HepG2 (cell line): Measurements from ENCODE around the gene B4GALT3. TPM values are rescaled to one million over a fixed set of nuclear protein-coding genes. Genes with fewer than 3 reads are reported as not detected.
A peak's percentile ranks its signal among the peaks of the same experiment; 100 is the strongest.

ENCODE experiments used
- ARNT2 ChIP-seq: sonication (generic); formaldehyde crosslinking; IDR thresholded peaks from 2 replicates; pipeline ENCODE4 v1.8.0; 2022; ENCODE audit warnings: mild to moderate bottlenecking, low read depth, missing genetic modification reagents, moderate library complexity
- ATF7-NPFF ChIP-seq: sonication (generic); formaldehyde crosslinking; IDR thresholded peaks from 2 replicates; pipeline ENCODE4 v1.8.1; 2023; ENCODE audit warnings: mild to moderate bottlenecking, low read depth, missing genetic modification reagents, moderate library complexity
- BCL6 ChIP-seq: IDR thresholded peaks from 2 replicates; pipeline ENCODE4 v1.6.1; 2016; ENCODE audit warnings: missing genetic modification reagents, missing compliant biosample characterization
- FOXK1 ChIP-seq: sonication (generic); formaldehyde crosslinking; IDR thresholded peaks from 2 replicates; pipeline ENCODE4 v1.4.0; 2020; ENCODE audit warnings: low read depth, missing genetic modification reagents, borderline replicate concordance
- GPN1 ChIP-seq: sonication (generic); formaldehyde crosslinking; IDR thresholded peaks from 2 replicates; pipeline ENCODE4 v1.5.1; 2020; ENCODE audit warnings: missing genetic modification reagents, borderline replicate concordance
- HMGXB3 ChIP-seq: sonication (generic); formaldehyde crosslinking; IDR thresholded peaks from 2 replicates; pipeline ENCODE4 v1.4.0; 2020; ENCODE audit warnings: missing genetic modification reagents, borderline replicate concordance
- IRX3 ChIP-seq: sonication (generic); formaldehyde crosslinking; IDR thresholded peaks from 2 replicates; pipeline ENCODE4 v1.8.1; 2023; ENCODE audit warnings: mild to moderate bottlenecking, low read depth, missing genetic modification reagents, borderline replicate concordance
- MED13 ChIP-seq: sonication (generic); formaldehyde crosslinking; IDR thresholded peaks from 2 replicates; pipeline ENCODE4 v1.5.0; 2020; ENCODE audit warnings: missing genetic modification reagents
- POLR2G ChIP-seq: fragments of 200-400 bp; formaldehyde crosslinking; IDR thresholded peaks from 2 replicates; pipeline ENCODE4 v1.6.1; 2018; ENCODE audit warnings: mild to moderate bottlenecking, low read depth, low read length, moderate library complexity
- REXO4 ChIP-seq: sonication (generic); formaldehyde crosslinking; IDR thresholded peaks from 2 replicates; pipeline ENCODE4 v1.8.0; 2022; ENCODE audit warnings: missing genetic modification reagents, mild to moderate bottlenecking, borderline replicate concordance
- RXRB ChIP-seq: IDR thresholded peaks from 2 replicates; pipeline ENCODE4 v1.6.1; 2016; ENCODE audit warnings: borderline replicate concordance, missing genetic modification reagents, missing compliant biosample characterization
- ZNF382 ChIP-seq: sonication (generic); formaldehyde crosslinking; IDR thresholded peaks from 2 replicates; pipeline ENCODE4 v1.5.0; 2020; ENCODE audit warnings: missing genetic modification reagents, mild to moderate bottlenecking, borderline replicate concordance
- ZNF430 ChIP-seq: sonication (generic); formaldehyde crosslinking; IDR thresholded peaks from 2 replicates; pipeline ENCODE4 v1.9.0; 2021; ENCODE audit warnings: mild to moderate bottlenecking, missing genetic modification reagents
- ZNF552 ChIP-seq: sonication (generic); formaldehyde crosslinking; IDR thresholded peaks from 2 replicates; pipeline ENCODE4 v1.9.0; 2022; ENCODE audit warnings: missing genetic modification reagents, mild to moderate bottlenecking, borderline replicate concordance
- ZNF720 ChIP-seq: sonication (generic); formaldehyde crosslinking; IDR thresholded peaks from 2 replicates; pipeline ENCODE4 v1.4.0; 2020; ENCODE audit warnings: missing genetic modification reagents
- ZNF75D ChIP-seq: sonication (generic); formaldehyde crosslinking; IDR thresholded peaks from 2 replicates; pipeline ENCODE4 v1.8.1; 2023; ENCODE audit warnings: missing genetic modification reagents, mild to moderate bottlenecking, borderline replicate concordance
- polyA plus RNA-seq, 8 experiments: library from polyadenylated mRNA; depleted of rRNA in 3 of 8; stranded (reverse) in 7 of 8; unstranded in 1 of 8; fragments of >200 nt; fragmentation: Illumina TruSeq in 4 of 8; extraction: Trizol in 4 of 8; gene quantifications; 2 replicates each; pipeline versions ENCODE4 v1.2.1 to v1.2.3, GENCODE V29; 2011 to 2016; ENCODE audit warnings: low read depth in 4 of 8, missing spikeins in 1 of 8, mixed read lengths in 1 of 8; ENCODE audit not compliant: insufficient read depth in 1 of 8
- total RNA-seq, 5 experiments: library from RNA; depleted of rRNA; stranded (reverse); fragments of >200 nt; fragmentation: Illumina TruSeq; extraction: Trizol; gene quantifications; 2 replicates each; pipeline ENCODE4 v1.2.3, GENCODE V29; 2016; ENCODE audit warnings: low read depth in 1 of 5
- TF ChIP-seq, protein P1 (sequence below): sonication (generic); formaldehyde crosslinking; IDR thresholded peaks from 2 replicates; pipeline ENCODE4 v1.4.0; 2020; ENCODE audit warnings: missing genetic modification reagents
- TF ChIP-seq, protein P2 (sequence below): sonication (generic); formaldehyde crosslinking; IDR thresholded peaks from 2 replicates; pipeline ENCODE4 v1.8.1; 2023; ENCODE audit warnings: mild to moderate bottlenecking, missing genetic modification reagents
- TF ChIP-seq, protein P3 (sequence below): IDR thresholded peaks from 2 replicates; pipeline ENCODE4 v1.6.1; 2012; ENCODE audit warnings: inconsistent platforms
- TF ChIP-seq, protein P4 (sequence below): sonication (generic); formaldehyde crosslinking; IDR thresholded peaks from 2 replicates; pipeline ENCODE4 v1.9.0; 2021; ENCODE audit warnings: missing genetic modification reagents, borderline replicate concordance

The B4GALT3 gene
- total and polyA plus RNA-seq, 2 of the 13 experiments (the other 11 are each of a cell fraction or from before 2014, with no cell fraction given): 35.6 to 40.4 TPM

DNA sequence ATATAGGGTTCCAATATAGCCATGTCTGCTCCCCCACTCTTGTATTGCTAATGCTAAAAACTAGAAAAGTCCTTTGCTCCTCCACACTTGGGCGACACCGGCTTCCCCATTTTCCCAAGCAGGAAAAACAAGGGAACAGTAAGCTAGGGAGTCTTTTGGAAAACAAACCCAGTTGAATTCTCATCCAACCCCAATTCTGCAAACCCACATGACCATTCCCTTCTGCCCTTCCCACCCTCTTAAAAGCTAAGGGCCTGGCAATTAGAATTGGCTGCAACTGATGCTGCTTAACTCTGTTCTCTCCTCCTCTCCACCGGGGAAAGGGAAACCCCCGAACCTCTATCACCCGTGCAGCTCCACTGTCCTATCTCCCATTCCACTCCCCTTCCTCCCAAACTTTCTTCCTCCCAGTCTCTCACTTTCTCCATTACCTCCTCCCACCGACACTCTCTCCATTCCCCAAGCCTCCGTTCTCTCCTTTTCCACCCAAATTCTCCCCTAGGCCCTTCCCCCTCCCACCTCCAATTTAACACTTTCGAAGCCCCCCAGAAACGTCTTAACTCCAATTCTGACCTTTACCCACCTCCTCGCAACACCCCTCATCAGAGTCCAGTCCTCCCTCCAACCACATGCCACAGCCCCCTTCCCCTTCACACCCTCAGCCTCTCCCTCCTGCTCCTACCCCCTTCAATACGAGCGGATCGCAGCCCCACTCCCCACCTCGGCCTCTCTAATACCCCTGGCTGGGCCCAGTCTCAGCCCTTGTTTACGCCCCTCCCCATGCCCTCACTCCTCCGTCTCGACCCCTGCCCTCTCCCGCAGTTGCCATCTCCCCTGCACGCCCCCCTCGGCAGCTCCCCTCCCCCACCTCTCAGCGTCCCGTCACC lies 45.5 kb downstream of the B4GALT3 start (continued):
- TF ChIP-seq ZNF382: no peak
- TF ChIP-seq POLR2G: no peak
- TF ChIP-seq IRX3 (CRISPR knock-in tag): 0 out of 2 replicates have a peak, but pooled peaks have one; percentile 75
- no peak for TF ChIP-seq FOXK1
- no peak for TF ChIP-seq HMGXB3 (CRISPR knock-in tag)
- no peak for TF ChIP-seq REXO4
- TF ChIP-seq ZNF552 (CRISPR knock-in tag): no peak
- no peak for TF ChIP-seq ATF7-NPFF (CRISPR knock-in tag)
- no peak for TF ChIP-seq BCL6 (CRISPR knock-in tag)
- no peak for TF ChIP-seq RXRB (CRISPR knock-in tag)
- TF ChIP-seq, protein P1, sequence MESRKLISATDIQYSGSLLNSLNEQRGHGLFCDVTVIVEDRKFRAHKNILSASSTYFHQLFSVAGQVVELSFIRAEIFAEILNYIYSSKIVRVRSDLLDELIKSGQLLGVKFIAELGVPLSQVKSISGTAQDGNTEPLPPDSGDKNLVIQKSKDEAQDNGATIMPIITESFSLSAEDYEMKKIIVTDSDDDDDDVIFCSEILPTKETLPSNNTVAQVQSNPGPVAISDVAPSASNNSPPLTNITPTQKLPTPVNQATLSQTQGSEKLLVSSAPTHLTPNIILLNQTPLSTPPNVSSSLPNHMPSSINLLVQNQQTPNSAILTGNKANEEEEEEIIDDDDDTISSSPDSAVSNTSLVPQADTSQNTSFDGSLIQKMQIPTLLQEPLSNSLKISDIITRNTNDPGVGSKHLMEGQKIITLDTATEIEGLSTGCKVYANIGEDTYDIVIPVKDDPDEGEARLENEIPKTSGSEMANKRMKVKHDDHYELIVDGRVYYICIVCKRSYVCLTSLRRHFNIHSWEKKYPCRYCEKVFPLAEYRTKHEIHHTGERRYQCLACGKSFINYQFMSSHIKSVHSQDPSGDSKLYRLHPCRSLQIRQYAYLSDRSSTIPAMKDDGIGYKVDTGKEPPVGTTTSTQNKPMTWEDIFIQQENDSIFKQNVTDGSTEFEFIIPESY: no peak
- TF ChIP-seq GPN1 (CRISPR knock-in tag): no peak
- TF ChIP-seq ARNT2 (CRISPR knock-in tag): peak; percentile 30; the same call in 1 of the 2 replicates
- TF ChIP-seq, protein P2, sequence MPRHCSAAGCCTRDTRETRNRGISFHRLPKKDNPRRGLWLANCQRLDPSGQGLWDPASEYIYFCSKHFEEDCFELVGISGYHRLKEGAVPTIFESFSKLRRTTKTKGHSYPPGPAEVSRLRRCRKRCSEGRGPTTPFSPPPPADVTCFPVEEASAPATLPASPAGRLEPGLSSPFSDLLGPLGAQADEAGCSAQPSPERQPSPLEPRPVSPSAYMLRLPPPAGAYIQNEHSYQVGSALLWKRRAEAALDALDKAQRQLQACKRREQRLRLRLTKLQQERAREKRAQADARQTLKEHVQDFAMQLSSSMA (CRISPR knock-in tag): no peak
- no peak for TF ChIP-seq ZNF75D (CRISPR knock-in tag)
- TF ChIP-seq, protein P3, sequence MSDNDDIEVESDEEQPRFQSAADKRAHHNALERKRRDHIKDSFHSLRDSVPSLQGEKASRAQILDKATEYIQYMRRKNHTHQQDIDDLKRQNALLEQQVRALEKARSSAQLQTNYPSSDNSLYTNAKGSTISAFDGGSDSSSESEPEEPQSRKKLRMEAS: no peak
- TF ChIP-seq, protein P4, sequence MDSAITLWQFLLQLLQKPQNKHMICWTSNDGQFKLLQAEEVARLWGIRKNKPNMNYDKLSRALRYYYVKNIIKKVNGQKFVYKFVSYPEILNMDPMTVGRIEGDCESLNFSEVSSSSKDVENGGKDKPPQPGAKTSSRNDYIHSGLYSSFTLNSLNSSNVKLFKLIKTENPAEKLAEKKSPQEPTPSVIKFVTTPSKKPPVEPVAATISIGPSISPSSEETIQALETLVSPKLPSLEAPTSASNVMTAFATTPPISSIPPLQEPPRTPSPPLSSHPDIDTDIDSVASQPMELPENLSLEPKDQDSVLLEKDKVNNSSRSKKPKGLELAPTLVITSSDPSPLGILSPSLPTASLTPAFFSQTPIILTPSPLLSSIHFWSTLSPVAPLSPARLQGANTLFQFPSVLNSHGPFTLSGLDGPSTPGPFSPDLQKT: no peak
- no peak for TF ChIP-seq ZNF720 (CRISPR knock-in tag)
- TF ChIP-seq MED13 (CRISPR knock-in tag): no peak
- TF ChIP-seq ZNF430: no peak
